SK-N-SH treated with all-trans-retinoic acid at 6 μM for 48 hours (cell line): Measurements from ENCODE around the gene MRPL41.
A peak's percentile ranks its signal among the peaks of the same experiment; 100 is the strongest.
"Not testable (repeated sequence)": the region's sequence is repeated elsewhere in the genome, so short reads cannot be mapped to it uniquely, and the experiment has no call there.

ENCODE experiments used
- ATAC-seq: fragments of 200-7000 bp; cut with Tn5 transposase; 3 replicates; pipeline ENCODE4 v1.9.1; 2020; ENCODE audit warnings: mild to moderate bottlenecking, moderate library complexity
- BACH2 ChIP-seq: fragments of 250-450 bp; sonication (Bioruptor Pico); IDR thresholded peaks from 2 replicates; pipeline ENCODE4 v1.9.0; 2021; ENCODE audit warnings: mild to moderate bottlenecking, borderline replicate concordance
- CREB5 ChIP-seq: fragments of 250-450 bp; sonication (Bioruptor Pico); IDR thresholded peaks from 2 replicates; pipeline ENCODE4 v1.5.1; 2020; ENCODE audit warnings: low read depth, mild to moderate bottlenecking, moderate library complexity
- CSRNP3 ChIP-seq: fragments of 250-450 bp; sonication (Bioruptor Pico); IDR thresholded peaks from 2 replicates; pipeline ENCODE4 v1.5.1; 2021; ENCODE audit warnings: mild to moderate bottlenecking, moderate library complexity
- ESRRG ChIP-seq: fragments of 250-450 bp; sonication (Bioruptor Pico); IDR thresholded peaks from 2 replicates; pipeline ENCODE4 v1.6.1; 2021; ENCODE audit warnings: mild to moderate bottlenecking
- GLIS3 ChIP-seq: fragments of 250-450 bp; sonication (Bioruptor Pico); IDR thresholded peaks from 2 replicates; pipeline ENCODE4 v1.5.0; 2020; ENCODE audit warnings: mild to moderate bottlenecking, moderate library complexity
- ISL1 ChIP-seq: fragments of 250-450 bp; sonication (Bioruptor Pico); IDR thresholded peaks from 2 replicates; pipeline ENCODE4 v2.1.2; 2022; ENCODE audit warnings: mild to moderate bottlenecking, moderate library complexity
- OSR1 ChIP-seq: fragments of 250-450 bp; sonication (Bioruptor Pico); IDR thresholded peaks from 2 replicates; pipeline ENCODE4 v1.8.0; 2022; ENCODE audit warnings: moderate library complexity, mild to moderate bottlenecking, inconsistent platforms
- POU6F1 ChIP-seq: fragments of 250-450 bp; sonication (Bioruptor Pico); IDR thresholded peaks from 2 replicates; pipeline ENCODE4 v1.8.0; 2021; ENCODE audit warnings: low read depth, mild to moderate bottlenecking, moderate library complexity, borderline replicate concordance
- TOX ChIP-seq: fragments of 250-450 bp; sonication (Bioruptor Pico); IDR thresholded peaks from 2 replicates; pipeline ENCODE4 v1.8.0; 2021; ENCODE audit warnings: mild to moderate bottlenecking, moderate library complexity, borderline replicate concordance
- TSHZ2 ChIP-seq: fragments of 250-450 bp; sonication (Bioruptor Pico); IDR thresholded peaks from 2 replicates; pipeline ENCODE4 v1.5.0; 2020; ENCODE audit warnings: mild to moderate bottlenecking, moderate library complexity
- ZC3H10 ChIP-seq: fragments of 250-450 bp; sonication (Bioruptor Pico); IDR thresholded peaks from 2 replicates; pipeline ENCODE4 v1.5.1; 2021; ENCODE audit warnings: mild to moderate bottlenecking, moderate library complexity
- ZFP3 ChIP-seq: fragments of 250-450 bp; sonication (Bioruptor Pico); IDR thresholded peaks from 2 replicates; pipeline ENCODE4 v1.5.0; 2020; ENCODE audit warnings: mild to moderate bottlenecking, moderate library complexity
- ZFP30 ChIP-seq: fragments of 450-650 bp; formaldehyde crosslinking; IDR thresholded peaks from 2 replicates; pipeline ENCODE4 v1.5.0; 2022; ENCODE audit warnings: mild to moderate bottlenecking, moderate library complexity
- ZNF8 ChIP-seq: fragments of 450-650 bp; formaldehyde crosslinking; IDR thresholded peaks from 2 replicates; pipeline ENCODE4 v1.5.0; 2020; ENCODE audit warnings: mild to moderate bottlenecking, moderate library complexity

Gene MRPL41

GRCh38 chr9:137590469-137591383 lies 39.0 kb downstream of the MRPL41 start, which contains the start of gene ZMYND19:
Gene ZMYND19, minus strand, starts transcription at chr9:137590512. Its CDS starts 249 bp downstream, at chr9:137590263.
- ATAC-seq: peak; percentile 93
- TF ChIP-seq CSRNP3: no peak
- TF ChIP-seq OSR1: no peak
- no peak for TF ChIP-seq CREB5
- no peak for TF ChIP-seq GLIS3 (CRISPR knock-in tag)
- TF ChIP-seq TOX (CRISPR knock-in tag): no peak
- no peak for TF ChIP-seq ZC3H10 (CRISPR knock-in tag)
- no peak for TF ChIP-seq ESRRG
- no peak for TF ChIP-seq POU6F1 (CRISPR knock-in tag)
- no peak for TF ChIP-seq TSHZ2 (CRISPR knock-in tag)
- TF ChIP-seq BACH2 (CRISPR knock-in tag): no peak

GRCh38 chr9:137592767-137593166 lies 41.1 kb downstream of the MRPL41 start:
- no peak for ATAC-seq
- TF ChIP-seq ZFP3: no peak

- TF ChIP-seq BACH2 (CRISPR knock-in tag): no peak
- TF ChIP-seq CSRNP3: no peak
- no peak for TF ChIP-seq POU6F1 (CRISPR knock-in tag)
- no peak for TF ChIP-seq OSR1
- TF ChIP-seq ISL1 (CRISPR knock-in tag): no peak
- TF ChIP-seq, all 23 proteins: peak for 0
- ATAC-seq: no peak
Measured at GRCh38 chr9:137593176-137593575, 41.5 kb downstream of the MRPL41 start.

- not testable (repeated sequence) for ATAC-seq
- peak; percentile 77; the same call in 1 of the 2 replicates for TF ChIP-seq ZNF8 (CRISPR knock-in tag)
- TF ChIP-seq, all 23 proteins: peak for 1; not testable (repeated sequence) for 22
Measured at GRCh38 chr9:137596577-137596976, 44.9 kb downstream of the MRPL41 start.

GRCh38 chr9:137598943-137599342 lies 47.3 kb downstream of the MRPL41 start:
- ATAC-seq: no peak
- TF ChIP-seq CREB5: no peak
- TF ChIP-seq ZFP30 (CRISPR knock-in tag): no peak
- no peak for TF ChIP-seq CSRNP3
- TF ChIP-seq POU6F1 (CRISPR knock-in tag): no peak
